Endothelial cell of umbilical vein (primary cell): ENCODE results near the gene MLF1. TPM values are rescaled to one million over a fixed set of nuclear protein-coding genes. Genes with fewer than 3 reads are reported as not detected.

Experiments used
- BruUV-seq: library from RNA; stranded (reverse); fragments of 400-500 nt; replicated peaks from 2 replicates; lab custom pipeline; 2021; lab: Mats Ljungman, UMichigan
- CTCF ChIA-PET: fragments of 300-600, 350-600 bp; sonication (Branson Sonifier 250); formaldehyde crosslinking; loops from one replicate; lab custom pipeline; 2021; ENCODE audit warnings: antibody characterized with exemption, inconsistent platforms; lab: Charles Lee
- POLR2A ChIA-PET: fragments of 300-600, 350-600 bp; sonication (Branson Sonifier 250); formaldehyde crosslinking; loops from one replicate; lab custom pipeline; 2021; ENCODE audit warnings: antibody characterized with exemption, inconsistent platforms; lab: Charles Lee
- DNase-seq: peaks from one replicate; pipeline ENCODE4 v3.0.0-alpha.2; 2011; ENCODE audit warnings: low read depth, low spot score
- FAIRE-seq: peaks from 2 replicates; lab custom pipeline; 2011; peaks lifted over from hg19 to GRCh38; lab: Jason Lieb, UNC
- H2AFZ ChIP-seq: 2 replicates; pipeline ENCODE4 v1.6.0; 2012; ENCODE audit warnings: low read depth, low read length, control low read depth, inconsistent platforms
- H3K27ac ChIP-seq: 2 replicates; pipeline ENCODE4 v1.5.1; 2011; ENCODE audit warnings: low read depth, mild to moderate bottlenecking, control low read depth, low read length, moderate library complexity; ENCODE audit not compliant: insufficient read depth
- H3K27me3 ChIP-seq, 2 experiments: 2 replicates each; pipeline versions ENCODE4 v1.6.0 to v1.6.1; 2011; ENCODE audit warnings: low read length in 2 of 2, mixed read lengths in 1 of 2; ENCODE audit not compliant: control insufficient read depth in 2 of 2, insufficient read depth in 2 of 2
- H3K36me3 ChIP-seq, 2 experiments: 2 replicates in 1 of 2; 3 replicates in 1 of 2; pipeline ENCODE4 v1.5.1; 2011; ENCODE audit warnings: low read length in 2 of 2, mild to moderate bottlenecking in 1 of 2, moderate library complexity in 1 of 2; ENCODE audit not compliant: control insufficient read depth in 2 of 2, insufficient read depth in 2 of 2; ENCODE audit errors: extremely low read depth in 1 of 2
- H3K4me1 ChIP-seq: 3 replicates; pipeline ENCODE4 v1.5.1; 2011; ENCODE audit warnings: mild to moderate bottlenecking, low read length; ENCODE audit not compliant: control insufficient read depth, insufficient read depth; ENCODE audit errors: extremely low read depth
- H3K4me2 ChIP-seq: 2 replicates; pipeline ENCODE4 v1.6.1; 2011; ENCODE audit warnings: low read length, control low read depth, mixed read lengths; ENCODE audit not compliant: insufficient read depth
- H3K4me3 ChIP-seq, 3 experiments: fragments of 200-600 bp in 1 of 3; sonication (generic), shearing (Covaris generic) in 1 of 3; replicated peaks in 1 of 3; 2 replicates each; pipeline ENCODE4 v1.5.1; 2011 to 2016; ENCODE audit warnings: control low read depth in 3 of 3, low read length in 3 of 3, mild to moderate bottlenecking in 2 of 3, inconsistent platforms in 1 of 3, low read depth in 1 of 3, moderate library complexity in 1 of 3; ENCODE audit not compliant: insufficient read depth in 1 of 3
- H3K79me2 ChIP-seq: 2 replicates; pipeline ENCODE4 v1.6.0; 2012; ENCODE audit warnings: low read length, inconsistent platforms; ENCODE audit not compliant: control insufficient read depth, insufficient read depth
- H3K9ac ChIP-seq: replicated peaks from 2 replicates; pipeline ENCODE3; 2011; ENCODE audit warnings: low read length, control low read depth; ENCODE audit not compliant: insufficient read depth; ENCODE audit errors: extremely low read depth
- H3K9me1 ChIP-seq: replicated peaks from 3 replicates; pipeline ENCODE4 v1.6.0; 2011; ENCODE audit warnings: mild to moderate bottlenecking, low read length; ENCODE audit not compliant: control insufficient read depth, insufficient read depth; ENCODE audit errors: extremely low read depth
- H3K9me3 ChIP-seq: replicated peaks from 2 replicates; pipeline ENCODE4 v1.5.1; 2012; ENCODE audit warnings: low read length, inconsistent platforms; ENCODE audit not compliant: control insufficient read depth, insufficient read depth
- H4K20me1 ChIP-seq: replicated peaks from 2 replicates; pipeline ENCODE3; 2011; ENCODE audit warnings: mild to moderate bottlenecking, low read length; ENCODE audit not compliant: control insufficient read depth, insufficient read depth; ENCODE audit errors: extremely low read depth
- CTCF ChIP-seq, 2 donors: IDR thresholded peaks; 1 replicate in 1 of 2; 2 replicates in 1 of 2; pipeline ENCODE4 v1.5.1; 2011; ENCODE audit warnings: low read length in 2 of 2, mild to moderate bottlenecking in 2 of 2, moderate library complexity in 2 of 2, control low read depth in 1 of 2, inconsistent platforms in 1 of 2, low read depth in 1 of 2; ENCODE audit not compliant: insufficient read depth in 1 of 2; ENCODE audit errors: extremely low read depth in 1 of 2
- FOS ChIP-seq: IDR thresholded peaks from 2 replicates; pipeline ENCODE4 v1.6.1; 2011; ENCODE audit warnings: mild to moderate bottlenecking, low read length, moderate library complexity, borderline replicate concordance; ENCODE audit not compliant: insufficient read depth
- MAX ChIP-seq: IDR thresholded peaks from 2 replicates; pipeline ENCODE4 v1.6.1; 2011; ENCODE audit not compliant: insufficient read depth, insufficient read length
- POLR2AphosphoS5 ChIP-seq: IDR thresholded peaks from 2 replicates; pipeline ENCODE4 v1.6.1; 2012; ENCODE audit warnings: low read depth, mild to moderate bottlenecking, control low read depth, low read length, moderate library complexity; ENCODE audit not compliant: insufficient read depth
- dilution Hi-C: fragments of 300-500 bp; cut with MboI; formaldehyde crosslinking; loops from one replicate; pipeline ENCODE4 v1.15.0; 2019; ENCODE audit warnings: low sequenced_read_pairs; ENCODE audit not compliant: extremely low pct_ligation_motif_present
- intact Hi-C: fragments of 100-400 bp; cut with micrococcal nuclease; formaldehyde crosslinking; loops from one replicate; pipeline ENCODE4 v1.10.0; 2022
- polyA plus RNA-seq, 4 experiments: library from polyadenylated mRNA; depleted of rRNA in 3 of 4; stranded (reverse) in 3 of 4; unstranded in 1 of 4; fragments of >200 nt; gene quantifications; 2 replicates each; pipeline versions ENCODE4 v1.2.1 to v1.2.3, GENCODE V29; 2011 to 2012; ENCODE audit warnings: missing spikeins in 1 of 4
- total RNA-seq: library from RNA; stranded (reverse); gene quantifications from 2 replicates; pipeline ENCODE4 v1.2.3, GENCODE V29; 2021

The MLF1 gene
- total and polyA plus RNA-seq, 2 donors (not counting 3 experiments of a cell fraction or from before 2014, with no cell fraction given) = 3.0 to 5.3 TPM

- no peak overlapping the region for H3K9ac ChIP-seq
- FAIRE-seq = no peak
- no TSS peak for BruUV-seq
- no peaks in the 10 kb centered on the region for H3K4me1 ChIP-seq
- H3K27me3 ChIP-seq = no peaks in the 10 kb centered on the region
- no peaks in the 10 kb centered on the region for H3K9me3 ChIP-seq
- intact Hi-C loops (loop anchor here (1.0 to 10.0 kb wide), 4 partner anchors 217 to 925 kb away; no protein-coding TSS in a partner anchor), dilution Hi-C loops (no loop called here)
- no peak overlapping the region for H3K4me2 ChIP-seq
- ChIA-PET CTCF (interaction anchor here (0.6 to 2.9 kb wide), 27 partner anchors 8 to 1328 kb away, joined by 3 to 71 read pairs (median 4); partner anchors contain the start of gene RSRC1), POLR2A (no interaction called here)
- H3K4me3 ChIP-seq = no peak overlapping the region
- H3K36me3 ChIP-seq = no peaks in the 10 kb centered on the region
- H3K79me2 ChIP-seq = no peaks in the 10 kb centered on the region
- DNase-seq = peak; percentile 72
- H4K20me1 ChIP-seq = no peaks in the 10 kb centered on the region
- H3K9me1 ChIP-seq = no peaks in the 10 kb centered on the region
- no peak overlapping the region for H2AFZ ChIP-seq
- no peak overlapping the region for H3K27ac ChIP-seq
- no peak for TF ChIP-seq POLR2AphosphoS5
- peak; percentile 36 to 46 for TF ChIP-seq CTCF (IDR thresholded peaks at IDR 0.05; ENCODE audit: extremely low read depth in 1 of 2, insufficient read depth in 1 of 2, low read depth in 1 of 2, low read length in 2 of 2)
- TF ChIP-seq FOS = no peak
Measured at GRCh38 chr3:158532099-158532734, 38.8 kb upstream of the MLF1 start.

- CTCF ChIA-PET = no interaction called here
- intact Hi-C loops = loop anchor here (5.0 to 10.0 kb wide), 4 partner anchors 106 to 726 kb away; partner anchors contain the start of gene GFM1
Measured at GRCh38 chr3:158535918-158536317, 35.1 kb upstream of the MLF1 start.

More at GRCh38 chr3:158535918-158536317, 35.1 kb upstream of the MLF1 start:
- TF ChIP-seq FOS (no peak), MAX (no peak)
- H3K9ac ChIP-seq = no peak overlapping the region
- DNase-seq (no peak), FAIRE-seq (no peak)
- H3K36me3 ChIP-seq = no peaks in the 10 kb centered on the region
- dilution Hi-C loops = no loop called here
- H3K9me3 ChIP-seq = no peaks in the 10 kb centered on the region
- no peak overlapping the region for H3K27ac ChIP-seq
- H4K20me1 ChIP-seq = no peaks in the 10 kb centered on the region
- BruUV-seq = no TSS peak
- no peak overlapping the region for H3K4me2 ChIP-seq
- no peaks in the 10 kb centered on the region for H3K27me3 ChIP-seq
- H3K4me1 ChIP-seq = no peaks in the 10 kb centered on the region
- H3K4me3 ChIP-seq = no peak overlapping the region
- no peaks in the 10 kb centered on the region for H3K9me1 ChIP-seq
- no peak overlapping the region for H2AFZ ChIP-seq
- no peaks in the 10 kb centered on the region for H3K79me2 ChIP-seq
- POLR2A ChIA-PET = no interaction called here
